Spleen (tissue), 11 donors: Measurements from ENCODE around the gene BMPER. TPM values are rescaled to one million over a fixed set of nuclear protein-coding genes. Genes with fewer than 3 reads are reported as not detected.

Source experiments
- DNase-seq: peaks from one replicate; pipeline ENCODE4 v3.0.0-alpha.2; 2020
- H3K27ac ChIP-seq, 8 donors: fragments of 200-600 bp; sonication (generic) in 7 of 8; 1 replicate in 4 of 8; 2 replicates in 4 of 8; pipeline versions ENCODE4 v1.5.0 to v1.8.0; 2016 to 2021; ENCODE audit warnings: inconsistent platforms in 4 of 8, mild to moderate bottlenecking in 4 of 8, moderate library complexity in 1 of 8
- H3K27me3 ChIP-seq, 7 donors: fragments of 200-600 bp; sonication (generic) in 6 of 7; replicated peaks in 1 of 7; 1 replicate in 4 of 7; 2 replicates in 3 of 7; pipeline versions ENCODE4 v1.5.0 to v1.8.0; 2016 to 2021; ENCODE audit warnings: inconsistent platforms in 3 of 7, mild to moderate bottlenecking in 1 of 7
- H3K36me3 ChIP-seq, 6 donors: fragments of 200-600 bp; sonication (generic) in 5 of 6; 1 replicate in 4 of 6; 2 replicates in 2 of 6; pipeline versions ENCODE4 v1.5.0 to v1.8.0; 2016 to 2021; ENCODE audit warnings: inconsistent platforms in 2 of 6
- H3K4me1 ChIP-seq, 6 donors: fragments of 200-600 bp; sonication (generic) in 5 of 6; 1 replicate in 3 of 6; 2 replicates in 3 of 6; pipeline versions ENCODE4 v1.5.0 to v1.8.0; 2016 to 2021; ENCODE audit warnings: inconsistent platforms in 3 of 6
- H3K4me3 ChIP-seq, 8 donors: fragments of 200-600 bp; sonication (generic) in 7 of 8; 1 replicate in 4 of 8; 2 replicates in 4 of 8; pipeline versions ENCODE4 v1.5.0 to v1.8.0; 2016 to 2021; ENCODE audit warnings: inconsistent platforms in 4 of 8, mild to moderate bottlenecking in 4 of 8, moderate library complexity in 2 of 8
- H3K9me3 ChIP-seq, 8 donors: fragments of 200-600 bp; sonication (generic) in 7 of 8; 1 replicate in 4 of 8; 2 replicates in 4 of 8; pipeline versions ENCODE4 v1.5.0 to v1.8.0; 2016 to 2021; ENCODE audit warnings: inconsistent platforms in 4 of 8
- CTCF ChIP-seq, 11 experiments: fragments of 200-600 bp in 7 of 11; fragments of 450-650 bp in 4 of 11; sonication (generic) in 4 of 11; IDR thresholded peaks in 8 of 11; conservative IDR thresholded peaks in 3 of 11; 1 replicate in 7 of 11; 2 replicates in 4 of 11; pipeline versions ENCODE4 v1.4.0 to v1.8.0; 2016 to 2021; ENCODE audit warnings: antibody characterized with exemption in 11 of 11, inconsistent platforms in 4 of 11, mild to moderate bottlenecking in 1 of 11
- POLR2A ChIP-seq, 3 donors: fragments of 450-650 bp; IDR thresholded peaks; one replicate each; pipeline ENCODE4 v1.5.1; 2017; ENCODE audit warnings: antibody characterized with exemption in 3 of 3, mild to moderate bottlenecking in 1 of 3
- POLR2AphosphoS5 ChIP-seq, 3 donors: sonication (generic); formaldehyde crosslinking; IDR thresholded peaks; one replicate each; pipeline ENCODE4 v1.5.1; 2017; ENCODE audit warnings: antibody characterized with exemption in 3 of 3
- WGBS, 5 donors: extraction: QIAGEN DNeasy Blood & Tissue Kit in 3 of 5; methylation state at CpG; one replicate each; pipeline versions ENCODE4 v1.1.5 to v1.1.7; 2013 to 2018; 5-methylcytosine and 5-hydroxymethylcytosine counted together
- intact Hi-C: fragments of 100-400 bp; cut with DNase I; formaldehyde crosslinking; loops from one replicate; pipeline ENCODE4 v1.15.0; 2023; ENCODE audit warnings: low total_unique reads
- polyA plus RNA-seq, 3 donors: library from polyadenylated mRNA; stranded (reverse); fragments of 200-250 nt; gene quantifications; one replicate each; pipeline ENCODE4 v1.2.1, GENCODE V29; 2013
- total RNA-seq, 7 donors: library from RNA; depleted of rRNA in 3 of 7; stranded (reverse); fragments of >200 nt in 3 of 7; fragmentation: NEBNext Ultra II Directional in 4 of 7; extraction: Animal tissue kit (Norgen Biotek cat#: 25700) in 4 of 7; gene quantifications; one replicate each; pipeline versions ENCODE4 v1.1.0 to v1.2.1, GENCODE V29; 2016 to 2021
- donor health status: healthy with polysubstance abuse.
- donor health status: DM: no; HTN: no; CAD: no; lungs with moderate emphysema.
- donor health status: DM: no; HTN: no; CAD: no.
- donor health status: Bipolar disorder and iron deficiency.
- donor health status: healthy.
- donor health status: DM: no; HTN: no; CAD: no.
- donor health status: DM: yes; HTN: yes; CAD: no.

BMPER gene
- total and polyA plus RNA-seq, 10 donors = 0.14 to 4.4 (median 2.1) TPM

GRCh38 chr7:34043461-34044305, 138.3 kb downstream of the BMPER start:
- 77 to 92% (median 85%) methylated on average over 4 of the region's 4 CpGs for WGBS, 5 donors
- H3K27ac ChIP-seq = no peak overlapping the region
- no peaks in the 10 kb centered on the region for H3K9me3 ChIP-seq
- no peaks in the 10 kb centered on the region for H3K27me3 ChIP-seq
- TF ChIP-seq POLR2A (IDR thresholded peaks at IDR 0.05) (no peak), CTCF (IDR thresholded peaks at IDR 0.05 in 8 of 11, conservative IDR thresholded peaks at IDR 0.05 in 3 of 11) (no peak), POLR2AphosphoS5 (IDR thresholded peaks at IDR 0.05) (no peak)
- H3K4me1 ChIP-seq = no peaks in the 10 kb centered on the region
- DNase-seq = no peak
- no peak overlapping the region for H3K4me3 ChIP-seq
- intact Hi-C loops = no loop called here
- H3K36me3 ChIP-seq = no peaks in the 10 kb centered on the region

GRCh38 chr7:34044306-34044643, 138.9 kb downstream of the BMPER start:
- Histone ChIP-seq H3K9me3 (no peaks in the 10 kb centered on the region), H3K4me3 (no peak overlapping the region), H3K27me3 (no peaks in the 10 kb centered on the region), H3K36me3 (no peaks in the 10 kb centered on the region), H3K27ac (no peak overlapping the region), H3K4me1 (no peaks in the 10 kb centered on the region)
- intact Hi-C loops = no loop called here
- DNase-seq = no peak
- WGBS, 5 donors = 65 to 74% (median 69%) methylated on average over 2 of the region's 2 CpGs
- TF ChIP-seq POLR2AphosphoS5 (IDR thresholded peaks at IDR 0.05) (no peak), POLR2A (IDR thresholded peaks at IDR 0.05) (no peak), CTCF (IDR thresholded peaks at IDR 0.05 in 8 of 11, conservative IDR thresholded peaks at IDR 0.05 in 3 of 11) (no peak)

- no peak for DNase-seq
- intact Hi-C loops = no loop called here
- 78 to 85% (median 81%) methylated on average over 7 of the region's 7 CpGs for WGBS, 5 donors
- H3K36me3 ChIP-seq = no peaks in the 10 kb centered on the region
- no peaks in the 10 kb centered on the region for H3K4me1 ChIP-seq
- no peak overlapping the region for H3K27ac ChIP-seq
- no peak for TF ChIP-seq POLR2AphosphoS5 (IDR thresholded peaks at IDR 0.05)
- TF ChIP-seq POLR2A (IDR thresholded peaks at IDR 0.05) = no peak
- TF ChIP-seq CTCF (IDR thresholded peaks at IDR 0.05 in 8 of 11, conservative IDR thresholded peaks at IDR 0.05 in 3 of 11) = no peak
- no peaks in the 10 kb centered on the region for H3K27me3 ChIP-seq
- H3K4me3 ChIP-seq = no peak overlapping the region
- no peaks in the 10 kb centered on the region for H3K9me3 ChIP-seq
Observed at GRCh38 chr7:34044734-34045353, 139.5 kb downstream of the BMPER start.

- no peaks in the 10 kb centered on the region for H3K4me1 ChIP-seq
- no peak for DNase-seq
- no peak for TF ChIP-seq POLR2A (IDR thresholded peaks at IDR 0.05)
- TF ChIP-seq POLR2AphosphoS5 (IDR thresholded peaks at IDR 0.05) = no peak
- TF ChIP-seq CTCF (IDR thresholded peaks at IDR 0.05 in 8 of 11, conservative IDR thresholded peaks at IDR 0.05 in 3 of 11) = no peak
- H3K9me3 ChIP-seq = no peaks in the 10 kb centered on the region
- no peak overlapping the region for H3K4me3 ChIP-seq
- H3K36me3 ChIP-seq = no peaks in the 10 kb centered on the region
- H3K27ac ChIP-seq = no peak overlapping the region
- no peaks in the 10 kb centered on the region for H3K27me3 ChIP-seq
- 55 to 100% (median 88%) methylated on average over 1 of the region's 1 CpG for WGBS, 5 donors
- intact Hi-C loops = no loop called here
Observed at GRCh38 chr7:34048445-34048844, 143.1 kb downstream of the BMPER start.
